Endothelial cell of umbilical vein (primary cell): ENCODE results near the gene ZNF821.

Experiments used
- CTCF ChIP-seq, 2 donors: IDR thresholded peaks; 1 replicate in 1 of 2; 2 replicates in 1 of 2; pipeline ENCODE4 v1.5.1; 2011; ENCODE audit warnings: low read length in 2 of 2, mild to moderate bottlenecking in 2 of 2, moderate library complexity in 2 of 2, control low read depth in 1 of 2, inconsistent platforms in 1 of 2, low read depth in 1 of 2; ENCODE audit not compliant: insufficient read depth in 1 of 2; ENCODE audit errors: extremely low read depth in 1 of 2
- POLR2AphosphoS5 ChIP-seq: IDR thresholded peaks from 2 replicates; pipeline ENCODE4 v1.6.1; 2012; ENCODE audit warnings: low read depth, mild to moderate bottlenecking, control low read depth, low read length, moderate library complexity; ENCODE audit not compliant: insufficient read depth

- no peak for TF ChIP-seq CTCF (IDR thresholded peaks at IDR 0.05; ENCODE audit: extremely low read depth in 1 of 2, insufficient read depth in 1 of 2, low read depth in 1 of 2, low read length in 2 of 2)
- no peak for TF ChIP-seq POLR2AphosphoS5
Observed at GRCh38 chr16:71880176-71880575, 3.8 kb downstream of the ZNF821 start.
